NCI-H2107 treated with DMSO at 0.1 percent for 48 hours (cell line): Measurements from ENCODE around the gene CENPT.
A peak's percentile ranks its signal among the peaks of the same experiment; 100 is the strongest.

Source experiments
- DNase-seq: peaks from one replicate; lab custom pipeline; 2025; ENCODE audit not compliant: unreplicated experiment; lab: John Stamatoyannopoulos, UW

Gene CENPT, protein sequence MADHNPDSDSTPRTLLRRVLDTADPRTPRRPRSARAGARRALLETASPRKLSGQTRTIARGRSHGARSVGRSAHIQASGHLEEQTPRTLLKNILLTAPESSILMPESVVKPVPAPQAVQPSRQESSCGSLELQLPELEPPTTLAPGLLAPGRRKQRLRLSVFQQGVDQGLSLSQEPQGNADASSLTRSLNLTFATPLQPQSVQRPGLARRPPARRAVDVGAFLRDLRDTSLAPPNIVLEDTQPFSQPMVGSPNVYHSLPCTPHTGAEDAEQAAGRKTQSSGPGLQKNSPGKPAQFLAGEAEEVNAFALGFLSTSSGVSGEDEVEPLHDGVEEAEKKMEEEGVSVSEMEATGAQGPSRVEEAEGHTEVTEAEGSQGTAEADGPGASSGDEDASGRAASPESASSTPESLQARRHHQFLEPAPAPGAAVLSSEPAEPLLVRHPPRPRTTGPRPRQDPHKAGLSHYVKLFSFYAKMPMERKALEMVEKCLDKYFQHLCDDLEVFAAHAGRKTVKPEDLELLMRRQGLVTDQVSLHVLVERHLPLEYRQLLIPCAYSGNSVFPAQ

DNA sequence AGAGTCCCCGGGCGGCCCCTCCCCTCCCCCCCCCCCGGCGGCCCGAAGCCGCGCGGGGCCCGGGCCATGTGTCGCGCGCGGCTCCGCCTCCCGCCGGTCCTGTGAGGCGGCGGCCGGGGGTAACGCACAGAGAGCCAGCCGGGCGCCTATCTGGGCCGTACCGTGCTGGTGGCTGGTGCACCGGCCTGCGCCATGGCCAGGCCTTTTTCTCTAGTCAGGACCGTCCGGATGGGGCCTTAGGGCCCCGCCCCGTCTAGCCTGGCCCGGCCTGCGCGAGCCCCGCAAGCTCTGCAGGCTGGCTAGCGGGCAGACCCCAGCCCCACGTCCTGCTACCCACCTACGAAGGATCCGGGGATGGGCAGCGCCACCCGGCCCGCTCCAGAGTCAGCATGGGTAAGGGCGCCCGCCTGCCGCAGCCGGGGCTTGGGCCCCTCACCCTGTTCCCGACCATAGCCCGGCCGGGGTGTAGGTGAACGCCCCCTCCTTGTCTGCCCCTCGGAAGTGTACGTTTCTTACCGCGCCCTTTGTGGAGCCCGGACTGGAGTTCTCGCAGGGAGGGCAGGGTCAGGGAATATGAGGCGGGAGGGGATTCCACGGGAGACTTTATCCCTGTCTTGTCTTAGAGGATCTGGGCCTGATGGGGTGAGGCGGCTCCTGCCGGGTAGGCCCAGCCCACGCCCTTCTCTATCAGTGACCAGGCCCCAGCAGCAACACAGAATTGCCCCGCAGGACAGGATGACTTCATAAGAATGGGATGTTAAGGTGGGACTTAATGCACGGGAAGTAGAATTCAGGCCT is at the start of gene CENPT:
TSS of gene CENPT (minus strand) at position 630 of the 798 bp plus-strand sequence. CDS start 13,834 bp downstream, outside the sequence.
- DNase-seq: no peak

DNA sequence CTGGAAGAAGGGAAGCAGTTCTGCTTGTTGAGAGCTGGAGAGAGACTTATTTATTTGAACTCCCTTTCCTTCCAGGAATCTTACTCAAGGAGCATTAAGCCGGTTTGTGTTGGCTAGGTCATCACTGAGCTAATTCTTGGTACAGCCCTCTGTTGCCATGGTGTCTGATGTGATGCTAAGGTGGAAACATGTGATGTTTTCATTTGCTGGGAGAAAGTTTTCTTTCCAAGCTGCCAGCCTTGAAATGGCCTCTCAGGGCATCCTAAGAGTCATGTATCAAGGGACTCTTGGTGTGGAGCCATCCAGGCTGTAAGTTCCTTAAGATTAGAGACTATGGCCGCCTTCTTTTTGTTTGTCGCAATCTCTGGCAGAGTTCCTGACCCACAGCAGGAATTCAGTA is 49.7 kb upstream of the CENPT start:
- no peak for DNase-seq

DNA sequence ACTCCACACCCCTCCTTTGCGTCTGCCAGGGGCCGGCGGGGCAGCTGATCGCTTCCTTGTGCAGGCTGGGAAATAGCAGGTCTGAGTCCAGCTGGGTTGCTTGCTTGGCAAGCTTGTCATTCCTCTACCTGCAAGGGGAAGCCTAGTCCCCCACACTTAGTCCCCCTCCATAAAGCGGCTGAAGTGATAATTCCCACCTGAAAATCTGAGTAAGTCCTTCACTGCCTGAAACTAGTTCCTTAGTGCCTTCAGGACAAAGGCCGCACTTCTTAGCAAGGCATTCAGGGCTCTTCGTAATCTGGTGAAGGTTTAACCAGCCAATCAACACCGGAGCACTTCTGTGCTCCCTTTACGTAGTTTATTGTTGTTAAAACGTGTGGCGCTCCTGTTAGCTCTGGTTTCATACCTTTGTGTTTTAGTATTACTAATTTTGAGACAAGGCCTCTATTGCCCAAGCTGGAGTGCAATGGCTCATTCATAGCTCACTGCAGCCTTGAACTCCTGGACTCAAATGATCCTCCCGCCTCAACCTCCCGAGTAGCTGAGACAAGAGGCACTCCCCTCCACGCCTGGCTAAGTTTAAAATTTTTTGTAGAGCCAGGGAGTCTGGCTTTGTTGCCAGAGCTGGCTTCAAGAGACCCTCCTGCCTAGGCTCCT is 46.4 kb upstream of the CENPT start:
- DNase-seq: no peak

DNA sequence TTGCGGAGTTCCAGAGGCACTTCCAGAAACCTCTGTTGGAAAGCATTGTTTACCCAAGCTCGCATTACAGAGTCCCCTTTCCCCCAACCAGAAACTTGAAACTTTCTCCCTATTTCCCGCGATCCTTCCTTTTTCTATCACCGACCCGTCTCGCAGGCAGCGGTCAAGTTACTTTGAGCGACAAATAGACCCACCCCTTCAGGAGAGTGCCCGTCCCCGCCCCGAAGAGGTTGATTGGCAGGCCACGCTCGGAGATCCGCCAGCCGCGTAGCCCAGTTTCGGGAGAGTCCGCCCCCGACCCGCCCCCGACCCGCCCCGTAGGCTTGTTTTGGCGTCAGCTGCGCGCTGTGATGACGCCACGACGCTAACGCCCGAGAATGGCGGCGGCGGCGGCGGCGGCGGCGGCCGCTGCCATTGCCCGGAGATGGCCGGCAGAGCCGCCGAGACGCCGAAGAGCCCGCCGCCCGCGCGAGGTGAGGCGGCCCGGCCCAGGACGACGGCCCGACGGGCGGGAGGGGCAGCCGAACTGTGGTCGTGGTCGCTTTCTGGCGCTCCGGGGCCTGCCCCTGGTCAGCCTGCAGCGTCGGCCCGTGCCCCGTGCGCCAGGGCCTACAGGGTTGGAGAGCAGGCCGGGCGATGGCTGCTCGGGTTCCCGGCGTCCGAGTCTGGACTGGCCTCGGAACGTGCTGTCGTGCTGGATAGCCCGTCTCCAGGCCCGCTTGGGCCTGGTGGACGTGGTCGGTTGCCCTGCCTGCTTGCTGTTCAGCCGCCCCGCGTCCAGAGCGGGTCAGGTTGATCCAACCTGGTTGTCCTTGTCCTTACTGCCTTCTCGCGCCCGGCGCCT is 45.6 kb upstream of the CENPT start, which contains the start of gene PSKH1:
TSS of gene PSKH1 (plus strand) at position 356 of the 844 bp plus-strand sequence. CDS start 15,496 bp downstream, outside the sequence.
- DNase-seq: peak; percentile 91

DNA sequence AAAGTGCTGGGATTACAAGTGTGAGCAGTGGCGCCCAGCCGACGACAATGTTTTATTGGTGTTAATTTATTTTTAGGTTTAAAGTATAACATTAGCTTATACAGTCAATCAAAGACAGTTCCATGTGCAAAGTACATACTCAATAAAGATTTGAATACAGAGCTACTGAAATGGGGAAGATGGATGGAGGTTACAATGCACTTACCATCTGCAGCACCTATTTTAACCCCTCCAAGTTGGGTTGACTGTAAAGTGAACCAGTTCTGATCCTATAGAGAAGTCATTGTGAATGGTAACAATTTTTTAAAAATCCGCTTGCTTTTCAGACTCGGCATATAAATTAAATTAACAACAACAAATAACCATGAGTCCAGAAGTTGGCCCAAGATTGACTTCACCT is 44.9 kb upstream of the CENPT start:
- no peak for DNase-seq

DNA sequence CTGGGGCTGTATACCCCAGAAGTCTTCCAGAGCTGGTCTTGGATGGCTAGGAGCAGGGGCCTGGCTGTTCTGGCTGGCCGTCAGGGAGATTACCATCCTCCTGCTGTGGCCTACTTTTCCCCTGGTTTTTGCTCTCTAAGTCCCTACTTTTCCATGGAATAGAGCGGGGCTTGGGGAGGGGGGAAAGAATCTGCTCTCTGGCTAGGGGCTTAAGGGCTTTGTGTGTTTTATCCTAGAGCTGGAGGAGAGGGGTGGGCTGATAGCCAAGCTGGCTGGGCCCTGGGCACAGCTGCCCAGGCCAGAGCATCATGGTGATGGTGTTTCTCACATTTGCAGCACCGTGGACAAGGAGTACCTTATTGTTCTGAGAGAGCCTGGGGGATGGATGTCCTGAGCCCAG is 40.8 kb upstream of the CENPT start:
- no peak for DNase-seq

DNA sequence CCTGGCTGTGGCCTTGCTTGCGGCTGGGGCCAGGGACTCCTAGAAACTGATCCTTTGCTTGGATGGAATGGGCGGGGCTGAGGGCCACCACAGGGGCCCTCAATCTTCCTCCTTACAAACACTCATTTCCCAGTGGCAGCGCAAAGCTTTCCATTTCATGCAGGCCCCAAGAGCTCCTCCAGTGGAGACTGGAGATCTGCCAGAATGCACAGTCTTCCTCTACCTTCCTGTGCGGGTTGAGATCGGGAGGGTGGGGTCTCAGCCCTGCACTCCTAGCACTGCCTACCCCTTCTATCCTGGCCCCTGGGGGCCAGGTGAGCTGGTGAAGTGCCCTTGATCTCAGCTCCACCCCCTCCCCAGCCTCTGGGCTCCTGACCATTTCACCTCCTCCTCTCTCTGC is 38.9 kb upstream of the CENPT start:
- no peak for DNase-seq

DNA sequence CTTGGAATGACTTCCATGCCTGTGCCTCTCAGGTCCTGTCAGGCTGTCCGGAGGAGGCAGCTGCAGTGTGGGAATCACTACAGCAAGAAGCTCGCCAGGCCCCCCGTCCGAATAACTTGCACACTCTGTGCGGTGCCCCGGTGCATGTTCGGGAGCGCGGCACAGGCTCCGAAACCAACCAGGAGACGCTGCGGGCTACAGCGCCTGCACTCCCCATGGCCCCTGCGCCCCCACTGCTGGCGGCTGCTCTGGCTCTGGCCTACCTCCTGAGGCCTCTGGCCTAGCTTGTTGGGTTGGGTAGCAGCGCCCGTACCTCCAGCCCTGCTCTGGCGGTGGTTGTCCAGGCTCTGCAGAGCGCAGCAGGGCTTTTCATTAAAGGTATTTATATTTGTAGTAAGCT is 38.5 kb upstream of the CENPT start:
- no peak for DNase-seq

DNA sequence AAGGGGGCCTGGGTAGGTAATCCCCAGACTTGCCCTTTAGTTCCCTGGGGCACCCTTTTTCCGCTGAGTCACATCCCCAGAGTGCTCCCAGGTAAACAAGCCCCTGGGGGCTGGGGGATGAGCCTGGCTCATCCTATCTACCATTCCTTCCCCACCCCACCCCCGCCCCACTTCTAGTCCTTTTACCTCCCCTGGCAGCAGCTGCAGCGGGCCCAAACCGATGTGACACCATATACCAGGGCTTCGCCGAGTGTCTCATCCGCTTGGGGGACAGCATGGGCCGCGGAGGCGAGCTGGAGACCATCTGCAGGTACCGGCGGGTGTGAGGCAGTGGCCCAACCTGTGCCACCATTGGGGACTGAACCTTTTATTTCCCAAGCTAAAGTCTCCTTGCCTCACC is 38.1 kb upstream of the CENPT start:
- DNase-seq: no peak

DNA sequence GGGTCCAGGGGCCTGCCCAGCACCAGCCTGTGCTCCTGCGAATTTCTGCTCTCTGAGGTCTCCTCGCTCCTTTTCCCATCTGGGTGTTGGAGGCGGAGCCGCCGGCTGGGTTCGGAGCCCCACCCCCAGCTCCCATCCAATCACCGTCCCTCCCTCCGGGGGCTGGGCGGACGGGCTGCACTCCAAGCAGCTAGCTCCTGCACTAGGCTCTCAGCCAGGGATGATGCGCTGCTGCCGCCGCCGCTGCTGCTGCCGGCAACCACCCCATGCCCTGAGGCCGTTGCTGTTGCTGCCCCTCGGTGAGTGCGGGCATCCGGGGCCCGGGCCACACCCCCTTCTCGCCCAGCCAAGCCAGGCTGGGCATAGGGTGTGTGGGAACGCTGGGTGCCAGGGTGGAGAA is 37.2 kb upstream of the CENPT start, which contains the start of gene NRN1L:
TSS of gene NRN1L (plus strand) at position 202 of the 400 bp plus-strand sequence. CDS start at position 221, 19 bp downstream.
- DNase-seq: no peak

DNA sequence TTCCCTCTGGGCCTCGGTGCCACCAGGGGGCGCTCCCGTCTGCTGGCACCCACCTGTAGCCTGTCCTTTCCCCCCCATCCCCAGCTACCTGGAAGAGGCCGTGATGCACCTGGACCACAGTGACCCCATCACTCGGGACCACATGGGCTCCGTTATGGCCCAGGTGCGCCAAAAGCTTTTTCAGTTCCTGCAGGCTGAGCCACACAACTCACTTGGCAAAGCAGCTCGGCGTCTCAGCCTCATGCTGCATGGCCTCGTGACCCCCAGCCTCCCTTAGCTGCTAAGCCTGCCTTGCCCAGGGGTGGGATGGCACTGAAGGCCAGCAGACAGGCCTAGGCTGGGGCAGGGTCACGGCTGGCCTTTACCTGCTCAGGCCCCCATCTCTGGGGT is 36.4 kb upstream of the CENPT start:
- DNase-seq: peak; percentile 30

DNA sequence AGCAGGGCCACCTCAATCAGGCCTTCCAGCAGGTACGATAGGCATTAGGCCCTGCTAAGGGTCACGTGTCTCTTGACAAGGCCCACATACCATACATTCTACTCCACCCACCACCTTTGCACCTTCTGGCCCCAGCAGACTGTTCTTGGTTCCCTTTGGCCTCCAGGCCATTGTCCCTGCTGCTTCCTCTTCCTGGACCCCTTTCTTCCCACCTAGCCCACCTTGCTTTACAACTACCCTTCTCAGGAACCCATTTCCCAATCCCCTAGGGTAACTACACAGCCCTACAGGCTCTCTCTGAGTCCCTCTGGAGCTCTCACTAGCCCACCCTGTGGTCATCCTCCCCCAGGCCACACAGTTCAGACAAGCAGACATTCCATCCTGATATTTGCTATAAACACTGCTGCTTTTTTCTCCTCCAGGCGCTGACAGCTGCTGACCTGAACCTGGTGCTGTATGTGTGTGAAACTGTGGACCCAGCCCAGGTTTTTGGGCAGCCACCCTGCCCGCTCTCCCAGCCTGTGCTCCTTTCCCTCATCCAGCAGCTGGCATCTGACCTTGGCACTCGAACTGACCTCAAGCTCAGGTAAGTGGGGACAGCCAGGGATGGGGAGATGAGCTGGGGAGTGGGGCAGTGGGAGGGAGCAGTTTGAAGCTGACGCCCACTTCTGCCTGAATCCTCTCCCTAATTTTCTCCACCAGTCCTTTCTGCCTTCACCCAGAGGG is 35.8 kb upstream of the CENPT start:
- DNase-seq: no peak

DNA sequence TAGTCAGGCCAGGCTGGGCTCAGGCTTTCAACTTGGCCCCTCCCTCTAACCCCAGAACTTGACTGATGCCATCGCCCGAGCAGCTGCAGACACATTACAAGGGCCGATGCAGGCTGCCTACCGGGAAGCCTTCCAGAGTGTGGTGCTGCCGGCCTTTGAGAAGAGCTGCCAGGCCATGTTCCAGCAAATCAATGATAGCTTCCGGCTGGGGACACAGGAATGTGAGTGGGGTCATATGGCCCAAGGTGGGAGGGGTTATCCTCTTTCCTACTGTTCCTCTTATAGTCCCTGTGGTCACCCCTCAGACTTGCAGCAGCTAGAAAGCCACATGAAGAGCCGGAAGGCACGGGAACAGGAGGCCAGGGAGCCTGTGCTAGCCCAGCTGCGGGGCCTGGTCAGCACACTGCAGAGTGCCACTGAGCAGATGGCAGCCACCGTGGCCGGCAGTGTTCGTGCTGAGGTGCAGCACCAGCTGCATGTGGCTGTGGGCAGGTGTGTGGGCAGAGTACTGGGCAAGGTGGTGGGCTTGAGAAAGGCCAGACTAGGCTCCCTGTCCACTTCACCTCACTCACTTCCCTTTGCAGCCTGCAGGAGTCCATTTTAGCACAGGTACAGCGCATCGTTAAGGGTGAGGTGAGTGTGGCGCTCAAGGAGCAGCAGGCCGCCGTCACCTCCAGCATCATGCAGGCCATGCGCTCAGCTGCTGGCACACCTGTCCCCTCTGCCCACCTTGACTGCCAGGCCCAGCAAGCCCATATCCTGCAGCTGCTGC is 35.1 kb upstream of the CENPT start:
- no peak for DNase-seq

DNA sequence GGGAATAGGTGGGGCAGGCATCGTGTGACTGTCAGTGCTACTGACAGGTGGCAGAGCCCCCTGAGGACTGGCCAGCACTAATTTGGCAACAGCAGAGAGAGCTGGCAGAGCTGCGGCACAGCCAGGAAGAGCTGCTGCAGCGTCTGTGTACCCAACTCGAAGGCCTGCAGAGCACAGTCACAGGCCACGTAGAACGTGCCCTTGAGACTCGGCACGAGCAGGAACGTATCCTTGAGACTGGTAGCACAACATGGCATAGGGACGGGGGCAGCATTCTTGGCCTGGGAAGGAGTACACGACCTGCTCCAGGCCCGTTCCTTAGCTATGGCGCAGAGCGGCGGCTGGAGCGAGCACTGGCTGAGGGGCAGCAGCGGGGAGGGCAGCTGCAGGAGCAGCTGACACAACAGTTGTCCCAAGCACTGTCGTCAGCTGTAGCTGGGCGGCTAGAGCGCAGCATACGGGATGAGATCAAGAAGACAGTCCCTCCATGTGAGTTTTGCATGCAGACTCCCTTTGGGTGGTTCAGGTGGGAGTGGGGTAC is 34.2 kb upstream of the CENPT start:
- no peak for DNase-seq

DNA sequence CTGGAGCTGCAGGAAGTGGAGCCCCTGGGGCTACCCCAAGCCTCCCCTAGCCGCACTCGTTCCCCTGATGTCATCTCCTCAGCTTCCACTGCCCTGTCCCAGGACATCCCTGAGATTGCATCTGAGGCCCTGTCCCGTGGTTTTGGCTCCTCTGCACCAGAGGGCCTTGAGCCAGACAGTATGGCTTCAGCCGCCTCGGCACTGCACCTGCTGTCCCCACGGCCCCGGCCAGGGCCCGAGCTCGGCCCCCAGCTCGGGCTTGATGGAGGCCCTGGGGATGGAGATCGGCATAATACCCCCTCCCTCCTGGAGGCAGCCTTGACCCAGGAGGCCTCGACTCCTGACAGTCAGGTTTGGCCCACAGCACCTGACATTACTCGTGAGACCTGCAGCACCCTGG is 33.1 kb upstream of the CENPT start:
- no peak for DNase-seq

DNA sequence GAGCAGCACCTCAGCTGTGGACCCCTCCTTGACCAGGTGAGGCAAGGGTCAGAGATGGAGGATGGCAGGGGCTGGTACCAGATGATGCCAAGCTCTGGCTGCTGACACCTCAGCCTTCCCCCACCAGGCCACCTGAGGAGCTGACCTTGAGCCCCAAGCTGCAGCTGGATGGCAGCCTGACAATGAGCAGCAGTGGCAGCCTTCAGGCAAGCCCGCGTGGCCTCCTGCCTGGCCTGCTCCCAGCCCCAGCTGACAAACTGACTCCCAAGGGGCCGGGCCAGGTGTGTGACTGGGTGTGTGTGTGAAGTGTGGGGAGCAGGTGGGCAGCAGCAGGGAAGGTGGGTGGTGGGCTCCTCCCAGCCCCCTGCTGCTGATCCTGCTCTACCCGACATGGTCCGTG is 32.4 kb upstream of the CENPT start:
- DNase-seq: no peak

DNA sequence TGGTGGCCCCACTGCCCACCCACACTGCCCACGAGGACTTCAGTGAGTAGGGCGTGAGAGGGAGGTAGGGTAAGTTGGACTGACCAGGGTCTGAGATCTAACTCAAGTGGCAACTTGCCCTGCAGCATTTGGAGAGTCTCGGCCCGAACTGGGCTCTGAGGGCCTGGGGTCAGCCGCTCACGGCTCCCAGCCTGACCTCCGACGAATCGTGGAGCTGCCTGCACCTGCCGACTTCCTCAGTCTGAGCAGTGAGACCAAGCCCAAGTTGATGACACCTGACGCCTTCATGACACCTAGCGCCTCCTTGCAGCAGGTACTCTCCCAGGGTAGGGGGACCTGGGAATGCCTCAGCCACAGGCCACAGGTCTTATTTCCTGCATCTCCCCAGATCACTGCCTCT is 32.0 kb upstream of the CENPT start:
- no peak for DNase-seq

DNA sequence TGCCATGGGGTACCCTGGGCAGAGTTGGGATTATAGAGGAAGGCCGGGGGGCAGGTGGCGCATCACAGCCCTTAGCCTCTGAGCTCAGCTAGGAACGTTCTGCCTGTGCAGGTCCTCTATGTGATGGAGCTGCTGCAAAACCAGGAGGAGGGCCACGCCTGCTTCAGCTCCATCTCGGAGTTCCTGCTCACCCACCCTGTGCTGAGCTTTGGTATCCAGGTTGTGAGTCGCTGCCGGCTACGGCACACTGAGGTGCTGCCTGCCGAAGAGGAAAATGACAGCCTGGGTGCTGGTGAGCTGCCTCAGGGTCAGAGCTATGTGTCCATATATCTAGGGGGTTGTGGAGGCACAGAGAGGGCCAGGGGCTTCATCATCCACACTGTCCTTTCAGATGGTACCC is 31.4 kb upstream of the CENPT start:
- DNase-seq: no peak

DNA sequence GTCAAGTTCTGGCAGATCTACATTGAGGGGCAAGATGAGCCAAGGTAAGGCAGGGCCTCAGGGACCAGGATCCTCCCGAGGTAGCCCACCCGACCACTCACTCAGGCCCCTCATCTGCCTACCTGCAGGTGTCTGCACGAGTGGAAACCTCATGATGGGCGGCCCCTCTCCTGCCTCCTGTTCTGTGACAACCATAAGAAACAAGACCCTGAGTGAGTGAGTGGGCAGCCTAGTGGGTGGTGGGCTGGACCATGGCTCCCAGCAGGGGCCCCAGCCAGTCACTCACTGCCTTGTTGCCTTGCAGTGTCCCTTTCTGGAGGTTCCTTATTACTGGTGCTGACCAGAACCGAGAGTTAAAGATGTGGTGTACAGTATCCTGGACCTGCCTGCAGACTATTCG is 30.7 kb upstream of the CENPT start:
- DNase-seq: no peak
